Thyroid gland (tissue), 4 donors: ENCODE measurements around the gene HOXD10.

Source experiments
- CTCF ChIP-seq, 6 experiments: fragments of 200-600 bp in 3 of 6; fragments of 450-650 bp in 3 of 6; sonication (generic) in 3 of 6; IDR thresholded peaks; one replicate each; pipeline ENCODE4 v1.5.1; 2016 to 2019; ENCODE audit warnings: antibody characterized with exemption in 6 of 6, mild to moderate bottlenecking in 2 of 6, inconsistent platforms in 1 of 6, moderate library complexity in 1 of 6
- POLR2A ChIP-seq, 2 donors: fragments of 450-650 bp; IDR thresholded peaks; one replicate each; pipeline ENCODE4 v1.6.1; 2017; ENCODE audit warnings: antibody characterized with exemption in 2 of 2, mild to moderate bottlenecking in 2 of 2, moderate library complexity in 1 of 2

GRCh38 chr2:176085120-176085788 is 31.3 kb upstream of the HOXD10 start:
- TF ChIP-seq CTCF (IDR thresholded peaks at IDR 0.05) = no peak
- no peak for TF ChIP-seq POLR2A (IDR thresholded peaks at IDR 0.05)
